HG02981 (cell line): ENCODE measurements around the gene MAP1A.
"Not testable (repeated sequence)": the region's sequence is repeated elsewhere in the genome, so short reads cannot be mapped to it uniquely, and the experiment has no call there.

Experiments
- ATAC-seq: cut with Tn5 transposase; IDR thresholded peaks from one replicate; pipeline ENCODE4 v1.9.1; 2021; ENCODE audit warnings: mild to moderate bottlenecking, moderate library complexity; ENCODE audit not compliant: unreplicated experiment

MAP1A gene

GRCh38 chr15:43528542-43529007, 11.2 kb downstream of the MAP1A start:
- no peak for ATAC-seq

GRCh38 chr15:43529141-43529540, 11.7 kb downstream of the MAP1A start:
- no peak for ATAC-seq

- no peak for ATAC-seq
These were observed 12.4 kb downstream of the MAP1A start for GRCh38 chr15:43529587-43530345.

GRCh38 chr15:43531018-43531670, 13.7 kb downstream of the MAP1A start:
- ATAC-seq = no peak

- not testable (repeated sequence) for ATAC-seq
These were observed 15.4 kb downstream of the MAP1A start for GRCh38 chr15:43532826-43533225.

- ATAC-seq = no peak
These were observed 17.5 kb downstream of the MAP1A start for GRCh38 chr15:43534897-43535296.

- ATAC-seq = no peak
These were observed 20.7 kb downstream of the MAP1A start for GRCh38 chr15:43538091-43538490.

GRCh38 chr15:43541785-43542184, 24.4 kb downstream of the MAP1A start:
- ATAC-seq = no peak

GRCh38 chr15:43544266-43544665, 26.9 kb downstream of the MAP1A start:
- no peak for ATAC-seq

- no peak for ATAC-seq
These were observed 28.0 kb downstream of the MAP1A start for GRCh38 chr15:43545426-43545825.

GRCh38 chr15:43547539-43547938, 30.1 kb downstream of the MAP1A start:
- ATAC-seq = no peak

- ATAC-seq = no peak
These were observed 33.3 kb downstream of the MAP1A start for GRCh38 chr15:43550527-43551363.

- no peak for ATAC-seq
These were observed 34.8 kb downstream of the MAP1A start for GRCh38 chr15:43552256-43552655.

GRCh38 chr15:43552986-43553385, 35.6 kb downstream of the MAP1A start:
- ATAC-seq = no peak

GRCh38 chr15:43562753-43563152, 45.3 kb downstream of the MAP1A start:
- not testable (repeated sequence) for ATAC-seq

- ATAC-seq = not testable (repeated sequence)
These were observed 46.4 kb downstream of the MAP1A start for GRCh38 chr15:43563793-43564192.

- not testable (repeated sequence) for ATAC-seq
These were observed 49.2 kb downstream of the MAP1A start for GRCh38 chr15:43566615-43567014.

GRCh38 chr15:43574607-43575006, 57.2 kb downstream of the MAP1A start:
- ATAC-seq = not testable (repeated sequence)
